GM19397 (cell line): ENCODE data around the gene MXD1.
"Not testable (repeated sequence)": the region's sequence is repeated elsewhere in the genome, so short reads cannot be mapped to it uniquely, and the experiment has no call there.

Experiments
- ATAC-seq: cut with Tn5 transposase; IDR thresholded peaks from one replicate; pipeline ENCODE4 v1.9.1; 2021; ENCODE audit warnings: mild to moderate bottlenecking, moderate library complexity; ENCODE audit not compliant: unreplicated experiment

MXD1 gene

GRCh38 chr2:69950671-69951070 lies 35.8 kb downstream of the MXD1 start:
- not testable (repeated sequence) for ATAC-seq

- no peak for ATAC-seq
These were observed 37.6 kb downstream of the MXD1 start for GRCh38 chr2:69952336-69953115.

GRCh38 chr2:69954084-69954483 lies 39.2 kb downstream of the MXD1 start:
- no peak for ATAC-seq

GRCh38 chr2:69955029-69955428 lies 40.1 kb downstream of the MXD1 start:
- ATAC-seq = no peak

GRCh38 chr2:69956475-69956979 lies 41.6 kb downstream of the MXD1 start:
- no peak for ATAC-seq

- no peak for ATAC-seq
These were observed 43.1 kb downstream of the MXD1 start for GRCh38 chr2:69957965-69958364.

GRCh38 chr2:69958480-69958879 lies 43.6 kb downstream of the MXD1 start:
- no peak for ATAC-seq

- no peak for ATAC-seq
These were observed 44.5 kb downstream of the MXD1 start for GRCh38 chr2:69959425-69959824.

GRCh38 chr2:69960821-69961220 lies 45.9 kb downstream of the MXD1 start:
- ATAC-seq = no peak

GRCh38 chr2:69961496-69961895 lies 46.6 kb downstream of the MXD1 start, which contains the start of gene ASPRV1:
ASPRV1 (minus strand) TSS chr2:69961631; CDS start chr2:69961436, 195 bp downstream.
- no peak for ATAC-seq

GRCh38 chr2:69962986-69963730 lies 48.2 kb downstream of the MXD1 start:
- no peak for ATAC-seq

GRCh38 chr2:69964353-69964841 lies 49.5 kb downstream of the MXD1 start:
- no peak for ATAC-seq

- ATAC-seq = no peak
These were observed 51.0 kb downstream of the MXD1 start for GRCh38 chr2:69965756-69966445.

GRCh38 chr2:69966496-69966895 lies 51.6 kb downstream of the MXD1 start:
- no peak for ATAC-seq

GRCh38 chr2:69968609-69969008 lies 53.7 kb downstream of the MXD1 start:
- ATAC-seq = no peak

- no peak for ATAC-seq
These were observed 54.4 kb downstream of the MXD1 start for GRCh38 chr2:69969126-69969983.

- no peak for ATAC-seq
These were observed 55.1 kb downstream of the MXD1 start for GRCh38 chr2:69969991-69970390.

- ATAC-seq = no peak
These were observed 57.9 kb downstream of the MXD1 start for GRCh38 chr2:69972822-69973221.

- ATAC-seq = no peak
These were observed 58.4 kb downstream of the MXD1 start for GRCh38 chr2:69973335-69973735.

GRCh38 chr2:69975136-69975852 lies 60.4 kb downstream of the MXD1 start:
- ATAC-seq = no peak
